ENCODE results near the gene SP100.
"Not testable (repeated sequence)": the region's sequence is repeated elsewhere in the genome, so short reads cannot be mapped to it uniquely, and the experiment has no call there.

Gene SP100

DNA sequence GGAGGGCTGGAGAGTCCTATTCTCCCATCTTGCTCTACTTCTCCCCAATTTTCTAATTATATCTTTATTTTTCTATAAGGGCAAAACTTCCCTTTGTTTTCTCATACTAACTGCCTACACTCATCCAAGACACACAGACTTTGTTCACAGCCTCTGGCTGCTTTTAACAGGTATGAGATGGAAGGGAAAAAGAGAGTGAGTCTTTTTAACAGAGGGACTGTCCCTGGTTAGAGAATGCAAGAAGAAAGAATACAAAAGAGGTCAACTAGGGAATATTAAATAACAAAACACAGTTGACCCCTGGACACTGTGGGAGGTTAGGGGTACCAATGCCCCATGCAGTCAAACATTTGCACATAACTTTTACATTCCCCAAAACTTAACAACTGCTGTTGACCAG is 41.8 kb downstream of the SP100 start:
- no peak for DNase-seq (ENCODE audit: low read depth in 2 of 2)

- no peak for DNase-seq (ENCODE audit: low read depth in 2 of 2)
Observed at GRCh38 chr2:230459216-230459615, 43.2 kb downstream of the SP100 start.

DNA sequence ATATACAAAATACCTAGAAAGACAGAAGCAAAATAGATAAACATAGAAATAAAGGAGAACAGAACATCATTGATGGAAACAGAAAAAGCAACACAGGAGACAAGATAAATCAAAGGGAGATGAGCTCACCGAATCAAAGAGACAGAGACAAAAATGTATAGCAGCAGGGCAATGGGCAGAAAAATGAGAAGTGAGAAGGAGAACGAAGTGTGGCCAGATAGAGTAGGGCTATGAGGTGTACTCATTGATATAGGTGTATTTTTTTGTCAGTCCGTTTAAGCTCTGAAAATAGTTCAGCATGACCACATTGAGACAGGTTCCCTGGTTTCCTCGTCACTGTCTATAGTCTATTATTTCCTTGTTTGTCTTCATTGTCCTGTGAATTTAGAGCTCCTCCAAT is 55.1 kb downstream of the SP100 start:
- DNase-seq (ENCODE audit: low read depth in 2 of 2): no peak

- DNase-seq (ENCODE audit: low read depth in 2 of 2): peak; percentile 29 to 37
Observed at GRCh38 chr2:230472621-230473018, 56.6 kb downstream of the SP100 start.

GRCh38 chr2:230473378-230473777 is 57.4 kb downstream of the SP100 start:
- peak in 1 of 2 donors; percentile 7 for DNase-seq (ENCODE audit: low read depth in 2 of 2)

GRCh38 chr2:230475143-230475542 is 59.1 kb downstream of the SP100 start:
- DNase-seq (ENCODE audit: low read depth in 2 of 2): no peak

GRCh38 chr2:230485801-230486341 is 69.9 kb downstream of the SP100 start:
- no peak for DNase-seq (ENCODE audit: low read depth in 2 of 2)

DNA sequence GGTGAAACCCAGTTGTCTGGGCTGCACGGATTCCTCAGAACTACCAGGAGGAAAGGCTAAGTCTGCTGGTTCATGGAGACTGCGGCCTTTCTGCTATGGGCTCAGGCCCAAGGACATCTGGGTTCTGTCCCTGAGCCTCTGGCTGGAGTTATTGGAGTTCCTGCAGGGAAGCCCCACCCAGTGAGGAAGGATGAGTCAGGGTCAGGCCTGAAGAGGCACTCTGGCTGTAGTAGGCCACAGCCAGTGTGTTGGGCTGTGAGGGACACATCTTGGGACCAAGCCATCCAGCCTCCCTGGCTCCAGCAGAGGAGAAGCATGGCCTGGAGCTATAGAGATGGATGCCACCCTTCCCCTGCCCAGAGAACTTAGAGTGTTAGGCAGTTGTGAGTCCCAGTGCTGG is 75.2 kb downstream of the SP100 start:
- DNase-seq (ENCODE audit: low read depth in 2 of 2): not testable (repeated sequence)

- no peak for DNase-seq (ENCODE audit: low read depth in 2 of 2)
Observed at GRCh38 chr2:230492107-230492506, 76.1 kb downstream of the SP100 start.

DNA sequence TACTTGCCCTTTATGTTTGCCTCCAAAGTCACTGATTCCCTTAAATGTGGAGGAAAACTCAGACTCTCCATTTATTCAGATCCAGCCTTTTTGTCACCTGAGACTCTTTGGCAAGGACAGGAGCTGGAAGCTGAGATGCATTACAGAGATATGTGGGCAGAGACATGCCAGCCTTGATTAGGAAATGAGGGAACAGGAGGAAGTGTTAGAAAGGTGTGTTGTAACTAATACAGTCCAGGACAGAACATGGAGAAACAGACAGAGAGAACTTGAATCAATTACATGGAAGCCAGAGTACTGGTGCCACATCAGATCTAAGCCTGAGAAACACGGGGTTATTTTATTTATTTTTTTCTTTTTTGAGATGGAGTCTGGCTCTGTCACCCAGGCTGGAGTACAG is 79.0 kb downstream of the SP100 start:
- no peak for DNase-seq (ENCODE audit: low read depth in 2 of 2)

- no peak for DNase-seq (ENCODE audit: low read depth in 2 of 2)
Observed at GRCh38 chr2:230496891-230497290, 80.9 kb downstream of the SP100 start.

DNA sequence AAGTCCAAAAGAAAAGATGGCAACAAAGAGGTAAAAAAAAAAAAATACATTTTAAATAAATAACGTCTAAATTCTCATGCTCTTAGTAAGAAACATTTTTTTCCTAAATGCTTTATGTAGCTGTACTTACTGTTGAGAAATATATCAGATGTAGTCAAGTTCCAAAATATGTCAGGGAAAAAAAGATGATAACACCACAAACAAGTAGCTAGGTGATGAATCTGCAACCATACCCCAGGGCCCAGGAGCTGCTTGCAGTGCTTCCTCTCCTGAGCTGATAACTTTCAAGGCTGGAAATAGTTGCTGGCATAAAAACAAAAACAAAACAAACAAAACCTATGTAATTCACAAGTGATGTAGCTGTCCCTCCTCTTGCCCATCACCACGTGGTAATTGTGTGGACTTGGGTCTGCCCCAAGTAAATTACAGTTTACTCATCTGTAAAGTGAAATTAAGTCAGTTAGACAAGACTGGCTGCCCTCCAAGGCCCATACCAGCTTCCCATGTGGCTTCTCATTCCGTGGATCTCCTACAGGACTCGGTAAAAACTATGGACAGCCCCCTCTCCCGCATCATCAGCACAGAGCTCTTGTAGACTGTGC is 82.6 kb downstream of the SP100 start:
- DNase-seq (ENCODE audit: low read depth in 2 of 2): no peak

GRCh38 chr2:230502593-230502992 is 86.6 kb downstream of the SP100 start:
- DNase-seq (ENCODE audit: low read depth in 2 of 2): no peak

- no peak for DNase-seq (ENCODE audit: low read depth in 2 of 2)
Observed at GRCh38 chr2:230503798-230504197, 87.8 kb downstream of the SP100 start.

DNA sequence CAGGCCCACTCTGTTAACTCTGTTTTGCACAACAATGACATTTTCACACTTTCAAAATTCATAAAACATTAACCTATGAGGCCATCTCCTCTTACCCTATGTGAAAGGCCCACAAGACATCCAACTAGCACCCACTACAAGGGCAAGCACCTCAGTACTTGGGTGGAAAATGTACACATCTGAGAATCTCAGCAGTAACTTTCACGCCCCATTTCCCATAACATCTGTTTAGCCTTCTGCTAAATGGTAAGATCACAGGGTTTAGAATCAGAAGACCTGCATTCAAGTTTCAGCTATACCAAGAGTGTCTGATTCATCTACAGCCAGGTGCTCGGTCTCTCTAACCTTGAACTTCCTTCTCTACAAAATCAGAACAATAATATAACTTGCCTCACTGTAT is 89.2 kb downstream of the SP100 start:
- no peak for DNase-seq (ENCODE audit: low read depth in 2 of 2)

- DNase-seq (ENCODE audit: low read depth in 2 of 2): no peak
Observed at GRCh38 chr2:230512955-230513748, 97.2 kb downstream of the SP100 start.

GRCh38 chr2:230520061-230520874 is 104.3 kb downstream of the SP100 start:
- no peak for DNase-seq (ENCODE audit: low read depth in 2 of 2)

GRCh38 chr2:230520875-230521155 is 104.8 kb downstream of the SP100 start:
- no peak for DNase-seq (ENCODE audit: low read depth in 2 of 2)

- DNase-seq (ENCODE audit: low read depth in 2 of 2): no peak
Observed at GRCh38 chr2:230521386-230521785, 105.4 kb downstream of the SP100 start.

DNA sequence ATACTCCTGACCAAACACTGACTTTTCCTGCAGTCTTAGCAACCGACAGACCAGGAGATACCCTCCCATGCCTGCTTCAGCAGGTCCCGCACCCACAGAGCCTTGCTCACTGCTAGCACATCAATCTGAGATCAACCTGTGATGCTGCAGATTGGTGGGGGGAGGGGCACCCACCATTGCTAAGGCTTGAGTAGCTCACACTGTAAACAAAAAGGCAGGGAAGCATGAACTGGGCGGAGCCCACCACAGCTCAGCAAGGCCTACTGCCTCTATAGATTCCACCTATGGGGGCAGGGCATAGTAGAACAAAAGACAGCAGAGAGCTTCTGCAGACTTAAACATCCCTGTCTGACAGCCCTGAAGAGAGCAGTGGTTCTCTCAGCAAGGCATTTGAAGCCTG is 109.7 kb downstream of the SP100 start:
- DNase-seq (ENCODE audit: low read depth in 2 of 2): no peak

DNA sequence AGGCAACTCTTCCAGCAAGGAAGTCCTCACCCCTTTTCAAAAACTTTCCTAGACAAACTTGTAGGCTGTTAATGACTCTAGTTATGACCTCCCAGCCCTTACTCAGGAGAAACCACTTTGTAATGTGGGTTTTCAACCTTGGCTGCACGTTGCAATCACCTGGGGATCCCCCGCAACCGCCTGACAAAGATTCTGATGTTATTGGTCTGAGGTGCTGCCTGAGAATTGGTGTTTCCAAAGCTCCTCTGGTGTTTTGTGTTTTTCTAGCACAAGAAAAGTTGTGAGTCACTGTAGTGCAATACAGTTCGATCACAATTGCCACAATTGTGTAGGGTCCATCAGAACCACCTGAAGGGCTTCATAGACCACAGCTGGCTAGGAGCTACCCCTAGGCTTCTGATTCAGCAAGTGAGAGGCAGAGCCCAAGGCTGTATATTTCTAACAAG is 121.6 kb downstream of the SP100 start:
- DNase-seq (ENCODE audit: low read depth in 2 of 2): peak in 1 of 2 donors; percentile 48

DNA sequence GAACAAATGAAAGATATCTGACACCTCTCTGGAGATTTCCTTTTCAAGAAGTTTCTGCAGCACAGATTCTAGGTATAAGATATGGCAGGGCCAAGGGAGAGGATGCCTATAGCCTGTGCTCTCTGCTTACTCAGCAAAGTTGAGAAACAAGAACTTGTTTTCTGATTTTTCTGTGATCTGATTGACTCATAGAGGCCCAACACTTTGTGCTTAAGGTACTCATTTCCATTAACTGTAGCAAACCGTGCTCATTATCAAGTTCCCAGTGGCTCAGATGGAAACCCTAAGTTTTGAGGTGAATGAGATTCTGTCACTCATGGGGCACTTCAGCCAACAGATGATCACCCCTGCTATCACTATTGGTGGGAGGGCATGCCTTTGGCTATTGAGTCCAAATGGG is 124.3 kb downstream of the SP100 start:
- DNase-seq (ENCODE audit: low read depth in 2 of 2): no peak
